ENCODE data around the gene DIAPH1. TPM values are rescaled to one million over a fixed set of nuclear protein-coding genes. Genes with fewer than 3 reads are reported as not detected.
A peak's percentile ranks its signal among the peaks of the same experiment; 100 is the strongest.

DIAPH1 gene
- total RNA-seq, 4 donors from 2014 or later: 98.2 to 115 (median 102) TPM

DNA sequence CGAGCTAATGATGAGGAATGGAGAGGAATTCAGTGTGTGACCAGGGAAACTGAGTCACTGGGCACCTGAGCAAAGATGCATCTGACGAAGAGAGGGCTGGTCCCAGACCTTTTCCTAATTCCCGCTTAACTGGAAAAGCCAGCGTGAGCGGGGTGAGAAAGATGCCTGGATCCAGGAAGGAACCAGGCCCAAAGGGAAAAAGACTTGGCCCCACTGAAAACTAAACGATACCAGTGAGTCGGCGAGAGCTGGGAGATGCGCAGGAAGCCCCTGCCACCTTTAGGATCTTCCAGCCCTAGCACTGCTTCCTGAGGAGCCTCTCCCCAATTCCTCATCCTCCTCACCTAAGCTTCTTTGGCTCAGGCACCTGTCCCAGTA, 32.9 kb upstream of the DIAPH1 start:
- Histone ChIP-seq H3K9me3 (no peaks in the 10 kb centered on the region), H3K4me1 (peaks cover 0 to 14% (median 3%) of the 10 kb centered on the region in 4 donors), H3K27me3 (no peaks in the 10 kb centered on the region), H3K27ac (peak overlapping the region; percentile 40 to 80 (median 70)), H3K4me3 (peak overlapping the region; percentile 46 to 72 (median 65)), H3K36me3 (peaks cover 0 to 9% (median 0%) of the 10 kb centered on the region in 3 donors)
- DNase-seq: peak in 1 of 3 donors; percentile 41
- TF ChIP-seq POLR2A (IDR thresholded peaks at IDR 0.05) (no peak), CTCF (IDR thresholded peaks at IDR 0.05) (no peak)

GRCh38 chr5:141650851-141651727, 32.3 kb upstream of the DIAPH1 start, which contains the start of gene FCHSD1:
Gene FCHSD1 (minus strand): TSS chr5:141651418. CDS start chr5:141651368, 50 bp downstream.
- H3K9me3 ChIP-seq: no peaks in the 10 kb centered on the region
- H3K27me3 ChIP-seq: no peaks in the 10 kb centered on the region
- H3K4me1 ChIP-seq: peaks cover 0 to 14% (median 3%) of the 10 kb centered on the region in 4 donors
- H3K27ac ChIP-seq: peak within 1 kb of the TSS; percentile 40 to 80 (median 70)
- H3K4me3 ChIP-seq: peak within 1 kb of the TSS; percentile 46 to 72 (median 65)
- H3K36me3 ChIP-seq: peaks cover 0 to 10% (median 0%) of the 10 kb centered on the region in 3 donors
- TF ChIP-seq CTCF (IDR thresholded peaks at IDR 0.05) (peak in 2 of 6 experiments; percentile 14 to 22), POLR2A (IDR thresholded peaks at IDR 0.05) (peak; percentile 35 to 51)
- peak; percentile 94 to 96 (median 96) for DNase-seq

- peaks cover 0 to 14% (median 3%) of the 10 kb centered on the region in 4 donors for H3K4me1 ChIP-seq
- H3K36me3 ChIP-seq: peaks cover 0 to 17% (median 0%) of the 10 kb centered on the region in 3 donors
- H3K27ac ChIP-seq: no peak overlapping the region
- H3K9me3 ChIP-seq: no peaks in the 10 kb centered on the region
- no peak overlapping the region for H3K4me3 ChIP-seq
- DNase-seq: no peak
- H3K27me3 ChIP-seq: no peaks in the 10 kb centered on the region
- TF ChIP-seq CTCF (IDR thresholded peaks at IDR 0.05) (no peak), POLR2A (IDR thresholded peaks at IDR 0.05) (no peak)
These were observed 31.2 kb upstream of the DIAPH1 start for GRCh38 chr5:141649972-141650371.

GRCh38 chr5:141649056-141649688, 30.4 kb upstream of the DIAPH1 start:
- peaks cover 0 to 14% (median 3%) of the 10 kb centered on the region in 4 donors for H3K4me1 ChIP-seq
- no peak for TF ChIP-seq POLR2A (IDR thresholded peaks at IDR 0.05)
- no peak for TF ChIP-seq CTCF (IDR thresholded peaks at IDR 0.05)
- H3K27me3 ChIP-seq: no peaks in the 10 kb centered on the region
- no peaks in the 10 kb centered on the region for H3K9me3 ChIP-seq
- peaks cover 0 to 25% (median 0%) of the 10 kb centered on the region in 3 donors for H3K36me3 ChIP-seq
- H3K4me3 ChIP-seq: no peak overlapping the region
- peak in 2 of 3 donors; percentile 39 to 48 for DNase-seq
- no peak overlapping the region for H3K27ac ChIP-seq

GRCh38 chr5:141647851-141648250, 29.1 kb upstream of the DIAPH1 start:
- H3K4me3 ChIP-seq: no peak overlapping the region
- no peaks in the 10 kb centered on the region for H3K27me3 ChIP-seq
- H3K4me1 ChIP-seq: peaks cover 0 to 14% (median 3%) of the 10 kb centered on the region in 4 donors
- TF ChIP-seq CTCF (IDR thresholded peaks at IDR 0.05) (no peak), POLR2A (IDR thresholded peaks at IDR 0.05) (no peak)
- peak in 1 of 3 donors; percentile 7 for DNase-seq
- H3K27ac ChIP-seq: no peak overlapping the region
- H3K9me3 ChIP-seq: no peaks in the 10 kb centered on the region
- peaks cover 0 to 27% (median 0%) of the 10 kb centered on the region in 3 donors for H3K36me3 ChIP-seq

Measured in Peyer's patch (tissue), 4 donors.